Fibroblast of peridontal ligament (primary cell): ENCODE results near the gene EXOG.

Experiments
- DNase-seq: peaks from one replicate; pipeline ENCODE4 v3.0.0-alpha.2; 2010; ENCODE audit errors: extremely low read depth

Gene EXOG

GRCh38 chr3:38545983-38546382, 49.8 kb downstream of the EXOG start:
- no peak for DNase-seq

- no peak for DNase-seq
Measured at GRCh38 chr3:38548154-38548931, 52.2 kb downstream of the EXOG start.

GRCh38 chr3:38549082-38549481, 52.9 kb downstream of the EXOG start:
- DNase-seq, result no peak

- DNase-seq, result no peak
Measured at GRCh38 chr3:38549486-38549885, 53.3 kb downstream of the EXOG start.

- no peak for DNase-seq
Measured at GRCh38 chr3:38549957-38550840, 54.1 kb downstream of the EXOG start.

- no peak for DNase-seq
Measured at GRCh38 chr3:38551026-38551832, 55.1 kb downstream of the EXOG start.

GRCh38 chr3:38552364-38552763, 56.2 kb downstream of the EXOG start:
- DNase-seq, result no peak

GRCh38 chr3:38553071-38553470, 56.9 kb downstream of the EXOG start:
- no peak for DNase-seq

- no peak for DNase-seq
Measured at GRCh38 chr3:38554127-38554827, 58.1 kb downstream of the EXOG start.

- DNase-seq, result no peak
Measured at GRCh38 chr3:38555149-38555840, 59.2 kb downstream of the EXOG start.

- no peak for DNase-seq
Measured at GRCh38 chr3:38555926-38556325, 59.8 kb downstream of the EXOG start.

GRCh38 chr3:38556640-38557358, 60.7 kb downstream of the EXOG start:
- DNase-seq, result no peak

- DNase-seq, result no peak
Measured at GRCh38 chr3:38558864-38559263, 62.7 kb downstream of the EXOG start.

- DNase-seq, result no peak
Measured at GRCh38 chr3:38560284-38560683, 64.1 kb downstream of the EXOG start.

GRCh38 chr3:38560996-38561717, 65.0 kb downstream of the EXOG start:
- DNase-seq, result no peak

GRCh38 chr3:38561746-38562466, 65.8 kb downstream of the EXOG start:
- no peak for DNase-seq

GRCh38 chr3:38562467-38562925, 66.4 kb downstream of the EXOG start:
- no peak for DNase-seq

- DNase-seq, result no peak
Measured at GRCh38 chr3:38563070-38563885, 67.1 kb downstream of the EXOG start.
